WI38 (cell line): ENCODE data around the gene TYK2.
"Not testable (repeated sequence)": the region's sequence is repeated elsewhere in the genome, so short reads cannot be mapped to it uniquely, and the experiment has no call there.

ENCODE experiments used
- H3K4me3 ChIP-seq: 2 replicates; pipeline ENCODE4 v1.5.1; 2011; ENCODE audit warnings: low read depth, mild to moderate bottlenecking, control low read depth, low read length
- CTCF ChIP-seq: IDR thresholded peaks from 2 replicates; pipeline ENCODE4 v1.5.1; 2012; ENCODE audit warnings: low read depth, mild to moderate bottlenecking, control low read depth, low read length

The TYK2 gene

GRCh38 chr19:10339380-10339960 is 40.9 kb downstream of the TYK2 start, which contains the start of gene ICAM3:
TSS of gene ICAM3 (minus strand) at chr19:10339624. CDS start at chr19:10339614, 10 bp downstream.
- TF ChIP-seq CTCF, result no peak
- H3K4me3 ChIP-seq, result no peak within 1 kb of the TSS

GRCh38 chr19:10338940-10339339 is 41.4 kb downstream of the TYK2 start:
- TF ChIP-seq CTCF, result no peak
- H3K4me3 ChIP-seq, result no peak overlapping the region

DNA sequence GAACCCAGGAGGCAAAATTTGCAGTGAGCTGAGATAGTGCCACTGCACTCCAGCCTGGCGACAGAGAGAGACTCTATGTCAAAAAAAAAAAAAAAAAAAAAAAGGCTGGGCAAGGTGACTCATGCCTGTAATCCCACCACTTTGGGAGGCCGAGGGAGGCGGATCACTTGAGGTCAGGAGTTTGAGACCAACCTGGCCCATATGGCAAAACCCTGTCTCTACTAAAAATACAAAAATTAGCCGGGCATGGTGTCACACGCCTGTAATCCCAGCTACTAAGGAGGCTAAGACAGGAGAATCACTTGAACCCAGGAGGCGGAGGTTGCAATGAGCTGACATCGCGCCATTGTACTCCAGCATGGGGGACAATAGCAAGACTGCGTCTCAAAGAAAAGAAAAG is 43.6 kb downstream of the TYK2 start:
- not testable (repeated sequence) for H3K4me3 ChIP-seq

DNA sequence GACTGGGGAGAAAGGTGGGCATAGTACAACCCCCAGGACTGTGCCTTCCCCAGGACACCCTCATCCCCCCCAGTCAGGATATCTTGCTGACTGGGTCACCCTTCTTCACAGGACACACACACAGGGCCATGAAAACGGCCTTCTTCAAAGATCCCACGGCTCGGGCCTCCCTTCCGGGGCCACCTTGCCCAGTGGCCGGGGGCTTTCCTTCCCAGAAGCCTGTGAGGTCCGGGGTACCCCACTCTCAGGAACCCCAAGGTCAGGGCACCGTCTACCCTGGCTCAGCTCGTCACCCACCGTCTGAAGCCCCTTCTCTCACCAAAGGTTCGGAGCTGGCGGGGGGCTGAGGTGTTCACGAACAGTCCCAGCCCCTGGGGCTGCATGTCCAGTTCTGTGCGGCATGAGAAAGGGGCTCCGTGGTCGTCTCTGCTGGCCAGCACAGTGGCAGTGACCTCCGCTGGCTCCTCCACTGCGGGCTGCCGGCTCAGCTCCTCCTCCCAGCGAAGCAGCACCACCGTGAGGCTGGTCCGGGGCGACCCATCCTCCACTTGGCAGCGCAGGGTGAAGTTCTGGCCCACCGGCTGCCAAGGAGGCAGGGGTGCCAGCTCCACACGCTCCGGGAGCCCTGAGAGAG is 44.9 kb downstream of the TYK2 start:
- no peak for TF ChIP-seq CTCF
- no peak overlapping the region for H3K4me3 ChIP-seq

GRCh38 chr19:10334588-10335351 is 45.6 kb downstream of the TYK2 start:
- H3K4me3 ChIP-seq, result peak overlapping the region; percentile 86
- 0 out of 2 replicates have a peak, but pooled peaks have one; percentile 5 for TF ChIP-seq CTCF

GRCh38 chr19:10333758-10334587 is 46.4 kb downstream of the TYK2 start:
- no peak for TF ChIP-seq CTCF
- H3K4me3 ChIP-seq, result peak overlapping the region; percentile 86

- no peak for TF ChIP-seq CTCF
- peak within 1 kb of the TSS; percentile 86 for H3K4me3 ChIP-seq
These were observed 47.2 kb downstream of the TYK2 start, which contains the start of gene RAVER1 for GRCh38 chr19:10332965-10333757. TSS of gene RAVER1 (minus strand) at chr19:10333529. CDS start at chr19:10333507, 22 bp downstream.
